T-helper 2 cell treated with Interferon-gamma antibody and Interleukin-4, amounts not matched to agents 5 μg/mL and 100 μg/mL, for 36 hours (primary cell): ENCODE results near the gene AMOT.
"Not testable (repeated sequence)": the region's sequence is repeated elsewhere in the genome, so short reads cannot be mapped to it uniquely, and the experiment has no call there.

Source experiments
- DNase-seq: peaks from one replicate; pipeline ENCODE4 v3.0.0; 2021; ENCODE audit warnings: low spot score
- H3K27ac Mint-ChIP-seq: one replicate; pipeline ENCODE4 v1.8.0; 2021; ENCODE audit warnings: mild to moderate bottlenecking, mixed read lengths
- H3K27me3 Mint-ChIP-seq: one replicate; pipeline ENCODE4 v1.8.0; 2021; ENCODE audit warnings: low read depth, mixed read lengths
- H3K36me3 Mint-ChIP-seq: one replicate; pipeline ENCODE4 v1.8.0; 2021; ENCODE audit warnings: low read depth, mixed read lengths
- H3K4me1 Mint-ChIP-seq: one replicate; pipeline ENCODE4 v1.8.0; 2021; ENCODE audit warnings: low read depth, mixed read lengths
- H3K4me3 Mint-ChIP-seq: one replicate; pipeline ENCODE4 v1.8.0; 2022; ENCODE audit warnings: mild to moderate bottlenecking, moderate library complexity, mixed read lengths
- H3K9me3 Mint-ChIP-seq: one replicate; pipeline ENCODE4 v1.8.0; 2021; ENCODE audit warnings: mixed read lengths

AMOT gene, protein sequence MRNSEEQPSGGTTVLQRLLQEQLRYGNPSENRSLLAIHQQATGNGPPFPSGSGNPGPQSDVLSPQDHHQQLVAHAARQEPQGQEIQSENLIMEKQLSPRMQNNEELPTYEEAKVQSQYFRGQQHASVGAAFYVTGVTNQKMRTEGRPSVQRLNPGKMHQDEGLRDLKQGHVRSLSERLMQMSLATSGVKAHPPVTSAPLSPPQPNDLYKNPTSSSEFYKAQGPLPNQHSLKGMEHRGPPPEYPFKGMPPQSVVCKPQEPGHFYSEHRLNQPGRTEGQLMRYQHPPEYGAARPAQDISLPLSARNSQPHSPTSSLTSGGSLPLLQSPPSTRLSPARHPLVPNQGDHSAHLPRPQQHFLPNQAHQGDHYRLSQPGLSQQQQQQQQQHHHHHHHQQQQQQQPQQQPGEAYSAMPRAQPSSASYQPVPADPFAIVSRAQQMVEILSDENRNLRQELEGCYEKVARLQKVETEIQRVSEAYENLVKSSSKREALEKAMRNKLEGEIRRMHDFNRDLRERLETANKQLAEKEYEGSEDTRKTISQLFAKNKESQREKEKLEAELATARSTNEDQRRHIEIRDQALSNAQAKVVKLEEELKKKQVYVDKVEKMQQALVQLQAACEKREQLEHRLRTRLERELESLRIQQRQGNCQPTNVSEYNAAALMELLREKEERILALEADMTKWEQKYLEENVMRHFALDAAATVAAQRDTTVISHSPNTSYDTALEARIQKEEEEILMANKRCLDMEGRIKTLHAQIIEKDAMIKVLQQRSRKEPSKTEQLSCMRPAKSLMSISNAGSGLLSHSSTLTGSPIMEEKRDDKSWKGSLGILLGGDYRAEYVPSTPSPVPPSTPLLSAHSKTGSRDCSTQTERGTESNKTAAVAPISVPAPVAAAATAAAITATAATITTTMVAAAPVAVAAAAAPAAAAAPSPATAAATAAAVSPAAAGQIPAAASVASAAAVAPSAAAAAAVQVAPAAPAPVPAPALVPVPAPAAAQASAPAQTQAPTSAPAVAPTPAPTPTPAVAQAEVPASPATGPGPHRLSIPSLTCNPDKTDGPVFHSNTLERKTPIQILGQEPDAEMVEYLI

GRCh38 chrX:112840382-112841113, at the start of gene AMOT:
Gene AMOT, minus strand, starts transcription at chrX:112840831. Its CDS starts 17,705 bp downstream, at chrX:112823126.
- no peaks in the 10 kb centered on the region for H3K9me3 Mint-ChIP-seq
- H3K27me3 Mint-ChIP-seq: peaks cover 10% of the 10 kb centered on the region
- H3K36me3 Mint-ChIP-seq: no peaks in the 10 kb centered on the region
- H3K4me3 Mint-ChIP-seq: peak within 1 kb of the TSS; percentile 89
- peak; percentile 42 for DNase-seq
- peaks cover 18% of the 10 kb centered on the region for H3K4me1 Mint-ChIP-seq
- H3K27ac Mint-ChIP-seq: peak within 1 kb of the TSS; percentile 68

DNA sequence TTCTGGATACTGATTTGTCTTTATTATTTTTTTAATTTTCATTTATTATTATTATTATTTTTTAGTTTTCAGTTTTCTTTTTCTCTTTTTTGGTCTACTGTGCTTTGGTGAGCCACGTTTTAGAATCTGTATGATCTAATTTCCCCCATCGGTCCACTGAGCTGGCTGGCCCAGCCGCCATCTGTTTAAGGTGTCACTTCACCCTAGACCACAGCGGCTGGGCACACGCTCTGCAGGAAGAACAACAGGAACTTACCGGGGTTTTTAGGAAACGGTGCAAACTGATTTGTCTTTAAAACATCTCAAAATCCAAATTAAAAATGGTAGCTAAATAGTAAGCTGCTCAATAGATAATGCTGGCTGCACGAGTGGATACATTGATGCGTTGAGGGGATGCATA, 48.8 kb upstream of the AMOT start:
- no peak for DNase-seq
- Mint-ChIP-seq H3K4me1 (no peaks in the 10 kb centered on the region), H3K27me3 (no peaks in the 10 kb centered on the region), H3K4me3 (no peak overlapping the region), H3K36me3 (no peaks in the 10 kb centered on the region), H3K9me3 (no peaks in the 10 kb centered on the region), H3K27ac (no peak overlapping the region)

DNA sequence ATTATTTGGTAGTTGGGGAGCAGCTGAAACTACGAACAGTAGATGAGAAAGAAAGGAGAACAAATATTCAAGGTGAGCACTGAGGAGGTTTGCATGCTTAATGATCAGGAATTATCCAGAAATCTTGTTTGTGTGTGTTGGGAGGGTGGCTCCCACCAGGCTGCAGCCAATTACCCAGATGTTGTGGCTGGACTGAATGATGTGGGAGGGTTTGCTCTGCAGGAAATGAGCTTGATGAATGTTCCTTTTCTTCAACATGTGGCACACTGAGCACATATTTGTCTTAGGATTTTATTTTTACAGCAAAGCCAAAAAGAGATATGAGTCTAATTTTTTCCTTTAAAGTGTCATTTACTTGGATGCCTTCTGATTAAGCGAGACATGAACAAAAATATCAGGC, 48.3 kb upstream of the AMOT start:
- H3K27ac Mint-ChIP-seq: no peak overlapping the region
- no peak for DNase-seq
- H3K4me1 Mint-ChIP-seq: no peaks in the 10 kb centered on the region
- no peaks in the 10 kb centered on the region for H3K27me3 Mint-ChIP-seq
- H3K36me3 Mint-ChIP-seq: no peaks in the 10 kb centered on the region
- H3K4me3 Mint-ChIP-seq: no peak overlapping the region
- H3K9me3 Mint-ChIP-seq: no peaks in the 10 kb centered on the region

DNA sequence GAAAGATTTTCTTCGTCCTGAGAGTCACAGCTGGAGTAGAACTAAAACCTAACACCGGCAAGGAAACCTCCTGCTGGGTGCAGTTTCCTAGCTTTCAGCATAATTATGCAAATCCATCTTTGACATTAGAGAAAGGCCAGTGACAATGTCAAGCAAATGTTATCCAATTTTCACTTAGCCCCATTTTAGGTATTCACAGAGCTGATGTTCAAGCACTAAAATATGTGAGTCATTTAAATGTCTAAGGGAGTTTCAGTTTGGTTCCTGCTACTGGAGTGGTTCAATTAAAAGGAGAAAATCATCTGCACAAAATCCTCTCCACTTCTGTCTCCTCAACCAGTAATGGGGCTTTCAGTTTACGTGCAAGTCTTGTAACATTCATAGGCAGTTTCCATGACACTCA, 37.1 kb upstream of the AMOT start:
- Mint-ChIP-seq H3K4me3 (no peak overlapping the region), H3K36me3 (no peaks in the 10 kb centered on the region), H3K4me1 (no peaks in the 10 kb centered on the region), H3K9me3 (no peaks in the 10 kb centered on the region), H3K27ac (no peak overlapping the region), H3K27me3 (peaks cover 5% of the 10 kb centered on the region)
- no peak for DNase-seq

DNA sequence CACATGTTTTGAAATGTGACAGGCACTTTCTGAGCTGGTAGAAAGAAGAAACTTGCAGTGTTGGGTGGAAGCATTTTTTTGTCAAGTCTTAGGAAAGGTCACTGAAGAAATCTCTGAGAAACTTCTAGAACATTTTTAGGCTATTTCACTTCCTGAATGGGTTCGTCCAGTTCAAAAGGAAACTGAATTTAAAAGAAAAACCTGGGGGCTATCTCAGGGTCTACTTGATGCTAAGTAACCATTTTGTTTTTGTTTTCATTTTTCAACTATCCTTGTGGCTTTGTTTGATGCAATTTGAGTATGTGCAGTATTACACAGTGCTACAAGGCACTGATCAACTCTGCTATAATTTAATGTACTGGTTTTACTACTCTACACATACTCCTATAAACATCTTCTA, 34.0 kb upstream of the AMOT start:
- no peak overlapping the region for H3K4me3 Mint-ChIP-seq

GRCh38 chrX:112874175-112874574, 33.5 kb upstream of the AMOT start:
- no peak overlapping the region for H3K4me3 Mint-ChIP-seq
- H3K27me3 Mint-ChIP-seq: peaks cover 5% of the 10 kb centered on the region
- no peaks in the 10 kb centered on the region for H3K4me1 Mint-ChIP-seq
- no peaks in the 10 kb centered on the region for H3K9me3 Mint-ChIP-seq
- no peaks in the 10 kb centered on the region for H3K36me3 Mint-ChIP-seq
- DNase-seq: no peak
- H3K27ac Mint-ChIP-seq: no peak overlapping the region

More for the DNA sequence above, 34.0 kb upstream of the AMOT start:
- DNase-seq: no peak
- Mint-ChIP-seq H3K27ac (no peak overlapping the region), H3K9me3 (no peaks in the 10 kb centered on the region), H3K4me1 (no peaks in the 10 kb centered on the region), H3K36me3 (no peaks in the 10 kb centered on the region), H3K27me3 (peaks cover 5% of the 10 kb centered on the region)

DNA sequence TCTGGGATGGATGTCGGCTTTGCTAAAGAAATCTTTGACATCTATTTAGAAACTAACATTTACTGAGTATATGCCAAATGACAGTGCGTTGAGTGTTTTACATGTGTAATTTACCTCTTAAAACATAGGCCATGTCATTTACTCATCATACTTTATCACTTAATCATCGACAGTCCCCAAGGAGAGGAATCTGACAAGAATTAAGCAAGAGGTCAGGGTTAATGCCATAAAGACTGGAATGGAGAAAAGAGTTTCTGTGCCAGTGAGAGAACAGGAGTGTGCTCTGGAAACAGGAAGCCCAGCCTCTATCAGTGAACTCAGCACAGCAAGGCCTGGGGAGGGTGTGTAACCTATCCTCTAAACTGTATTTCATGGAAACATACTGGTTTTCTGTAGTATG, 28.0 kb upstream of the AMOT start:
- H3K9me3 Mint-ChIP-seq: no peaks in the 10 kb centered on the region
- no peak for DNase-seq
- no peak overlapping the region for H3K4me3 Mint-ChIP-seq
- H3K27ac Mint-ChIP-seq: no peak overlapping the region
- no peaks in the 10 kb centered on the region for H3K27me3 Mint-ChIP-seq
- H3K36me3 Mint-ChIP-seq: no peaks in the 10 kb centered on the region
- no peaks in the 10 kb centered on the region for H3K4me1 Mint-ChIP-seq

DNA sequence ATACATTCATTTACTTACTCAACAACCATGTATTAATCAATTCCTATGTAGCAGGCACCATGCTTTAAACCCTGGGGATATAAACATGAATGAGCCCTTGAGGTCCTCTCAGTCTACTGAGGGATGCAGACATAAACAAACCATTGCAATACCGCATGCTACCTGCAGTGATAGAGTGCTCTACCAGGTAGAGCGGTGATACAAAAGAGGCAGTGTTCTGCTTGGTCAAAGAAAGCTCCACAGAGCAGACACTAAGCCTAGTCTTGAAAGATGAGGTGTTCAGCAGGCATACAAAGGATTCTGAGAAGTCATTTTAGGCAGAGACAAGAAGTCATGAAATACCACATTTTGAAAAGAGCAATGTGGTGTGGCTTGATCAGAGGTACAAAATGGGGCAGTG, 26.9 kb upstream of the AMOT start:
- no peaks in the 10 kb centered on the region for H3K36me3 Mint-ChIP-seq
- no peaks in the 10 kb centered on the region for H3K4me1 Mint-ChIP-seq
- no peaks in the 10 kb centered on the region for H3K27me3 Mint-ChIP-seq
- no peak for DNase-seq
- no peak overlapping the region for H3K4me3 Mint-ChIP-seq
- H3K27ac Mint-ChIP-seq: no peak overlapping the region
- H3K9me3 Mint-ChIP-seq: no peaks in the 10 kb centered on the region

- no peak overlapping the region for H3K4me3 Mint-ChIP-seq
- DNase-seq: no peak
- no peaks in the 10 kb centered on the region for H3K36me3 Mint-ChIP-seq
- H3K27ac Mint-ChIP-seq: no peak overlapping the region
- no peaks in the 10 kb centered on the region for H3K27me3 Mint-ChIP-seq
- H3K9me3 Mint-ChIP-seq: no peaks in the 10 kb centered on the region
- no peaks in the 10 kb centered on the region for H3K4me1 Mint-ChIP-seq
Measured at GRCh38 chrX:112866175-112866574, 25.5 kb upstream of the AMOT start.

DNA sequence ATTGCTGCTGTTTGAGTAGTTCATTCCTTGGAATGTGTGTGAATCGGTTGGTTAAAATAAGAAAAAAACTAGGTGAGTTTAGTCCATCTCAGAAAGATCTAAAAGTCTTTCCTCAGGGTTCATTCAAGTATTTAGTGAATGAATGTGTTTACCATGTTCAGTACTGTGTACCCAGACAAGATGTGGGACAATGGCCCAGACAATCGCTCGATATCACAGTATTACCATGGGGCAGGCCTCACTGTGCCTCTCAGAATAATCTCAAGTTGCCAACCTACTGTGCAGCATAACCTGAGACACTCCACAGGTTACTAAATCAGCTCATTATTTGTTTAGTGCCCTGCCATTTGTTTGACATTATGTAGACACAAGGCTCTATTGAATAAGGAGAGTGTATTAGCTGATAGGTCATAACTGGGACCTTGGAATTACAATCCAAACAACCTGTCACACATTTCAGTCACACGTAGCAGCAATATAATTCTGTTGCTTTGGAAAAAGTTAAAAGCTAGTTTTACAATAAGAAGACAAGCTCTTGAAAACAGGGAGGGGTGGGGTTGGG, 24.9 kb upstream of the AMOT start:
- Mint-ChIP-seq H3K9me3 (no peaks in the 10 kb centered on the region), H3K36me3 (no peaks in the 10 kb centered on the region), H3K27ac (no peak overlapping the region)

GRCh38 chrX:112863850-112864249, 23.2 kb upstream of the AMOT start:
- Mint-ChIP-seq H3K9me3 (no peaks in the 10 kb centered on the region), H3K4me1 (peaks cover 2% of the 10 kb centered on the region), H3K36me3 (no peaks in the 10 kb centered on the region), H3K27me3 (no peaks in the 10 kb centered on the region), H3K27ac (no peak overlapping the region), H3K4me3 (no peak overlapping the region)
- no peak for DNase-seq

More for the DNA sequence above, 24.9 kb upstream of the AMOT start:
- DNase-seq: no peak
- H3K4me3 Mint-ChIP-seq: no peak overlapping the region
- no peaks in the 10 kb centered on the region for H3K27me3 Mint-ChIP-seq
- H3K4me1 Mint-ChIP-seq: no peaks in the 10 kb centered on the region

- Mint-ChIP-seq H3K4me3 (no peak overlapping the region), H3K9me3 (no peaks in the 10 kb centered on the region), H3K27ac (no peak overlapping the region), H3K4me1 (peaks cover 8% of the 10 kb centered on the region), H3K36me3 (no peaks in the 10 kb centered on the region), H3K27me3 (peaks cover 4% of the 10 kb centered on the region)
- no peak for DNase-seq
Measured at GRCh38 chrX:112857478-112857878, 16.8 kb upstream of the AMOT start.

GRCh38 chrX:112854901-112855300, 14.3 kb upstream of the AMOT start:
- not testable (repeated sequence) for H3K36me3 Mint-ChIP-seq, H3K27ac Mint-ChIP-seq, H3K27me3 Mint-ChIP-seq, H3K9me3 Mint-ChIP-seq, DNase-seq, H3K4me3 Mint-ChIP-seq
- H3K4me1 Mint-ChIP-seq: peaks cover 27% of the 10 kb centered on the region
